C4-2B (cell line): ENCODE measurements around the gene MAP1LC3C.

ENCODE experiments used
- H3K27ac ChIP-seq: fragments of 450-650 bp; 2 replicates; pipeline ENCODE4 v1.5.1; 2017
- CTCF ChIP-seq: fragments of 450-650 bp; conservative IDR thresholded peaks from 2 replicates; pipeline ENCODE4 v1.5.1; 2017; ENCODE audit warnings: mild to moderate bottlenecking
- ZFX ChIP-seq: fragments of 450-650 bp; IDR thresholded peaks from 2 replicates; pipeline ENCODE4 v1.6.1; 2017

Gene MAP1LC3C

GRCh38 chr1:241999026-241999425, at the start of gene MAP1LC3C:
Gene MAP1LC3C, minus strand, starts transcription at chr1:241999098. Its CDS starts 90 bp downstream, at chr1:241999008.
- TF ChIP-seq ZFX (no peak), CTCF (no peak)
- no peak within 1 kb of the TSS for H3K27ac ChIP-seq

GRCh38 chr1:242043165-242043564, 44.3 kb upstream of the MAP1LC3C start:
- TF ChIP-seq ZFX (no peak), CTCF (no peak)
- H3K27ac ChIP-seq = no peak overlapping the region

DNA sequence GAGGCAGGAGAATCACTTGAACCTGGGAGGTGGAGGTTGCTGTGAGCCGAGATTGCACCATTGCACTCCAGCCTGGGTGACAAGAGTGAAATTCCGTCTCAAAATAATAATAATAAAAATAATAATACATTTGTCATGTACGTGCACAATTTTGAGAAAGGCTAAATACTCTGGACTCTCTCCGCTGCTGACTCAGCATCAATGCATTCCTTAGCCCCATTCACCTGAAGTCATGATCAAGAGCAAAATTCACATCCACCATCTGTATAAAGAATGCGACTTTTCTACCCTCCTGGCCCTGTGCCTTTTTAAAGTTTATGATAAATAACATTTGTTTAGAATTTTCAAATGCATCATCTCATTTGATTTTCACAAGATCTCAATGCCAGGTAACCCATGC, 35.5 kb upstream of the MAP1LC3C start:
- H3K27ac ChIP-seq = no peak overlapping the region
- TF ChIP-seq ZFX = no peak
- no peak for TF ChIP-seq CTCF

- no peak overlapping the region for H3K27ac ChIP-seq
- TF ChIP-seq ZFX (no peak), CTCF (no peak)
Measured at GRCh38 chr1:242033447-242033846, 34.5 kb upstream of the MAP1LC3C start.

- H3K27ac ChIP-seq = no peak overlapping the region
- TF ChIP-seq ZFX (no peak), CTCF (no peak)
Measured at GRCh38 chr1:242030071-242030470, 31.2 kb upstream of the MAP1LC3C start.

DNA sequence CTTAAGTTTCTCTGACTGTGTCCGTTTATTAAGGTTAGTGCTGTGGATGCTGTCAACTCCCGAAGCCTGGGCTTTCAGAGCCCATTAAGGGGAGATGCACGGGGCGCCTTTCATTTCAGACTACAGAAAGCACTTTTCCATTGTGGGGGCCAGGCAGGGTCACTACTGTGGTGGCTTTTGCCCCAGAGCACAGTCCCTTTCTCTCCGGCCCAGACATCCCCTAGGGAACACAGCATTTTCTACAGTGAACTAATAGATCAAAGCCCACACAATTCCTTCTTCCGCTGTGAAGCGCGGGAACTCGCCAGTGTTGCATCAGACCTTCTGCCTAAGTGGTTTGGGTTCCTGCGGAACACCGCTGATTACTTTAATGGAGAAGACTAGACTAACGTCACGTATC, 26.8 kb upstream of the MAP1LC3C start:
- no peak overlapping the region for H3K27ac ChIP-seq
- no peak for TF ChIP-seq CTCF
- no peak for TF ChIP-seq ZFX

GRCh38 chr1:242023805-242024204, 24.9 kb upstream of the MAP1LC3C start:
- TF ChIP-seq CTCF = no peak
- no peak for TF ChIP-seq ZFX
- no peak overlapping the region for H3K27ac ChIP-seq
